Lower leg skin (tissue), 3 donors: ENCODE measurements around the gene MAPT.

Experiments
- POLR2A ChIP-seq, 2 donors: fragments of 450-650 bp; IDR thresholded peaks; one replicate each; pipeline ENCODE4 v1.6.1; 2016 to 2017; ENCODE audit warnings: antibody characterized with exemption in 2 of 2, mild to moderate bottlenecking in 1 of 2, moderate library complexity in 1 of 2
- TF ChIP-seq, protein P1 (sequence below), 3 donors: fragments of 450-650 bp; IDR thresholded peaks; one replicate each; pipeline ENCODE4 v1.5.1; 2016; ENCODE audit warnings: antibody characterized with exemption in 3 of 3, mild to moderate bottlenecking in 3 of 3, moderate library complexity in 2 of 3

DNA sequence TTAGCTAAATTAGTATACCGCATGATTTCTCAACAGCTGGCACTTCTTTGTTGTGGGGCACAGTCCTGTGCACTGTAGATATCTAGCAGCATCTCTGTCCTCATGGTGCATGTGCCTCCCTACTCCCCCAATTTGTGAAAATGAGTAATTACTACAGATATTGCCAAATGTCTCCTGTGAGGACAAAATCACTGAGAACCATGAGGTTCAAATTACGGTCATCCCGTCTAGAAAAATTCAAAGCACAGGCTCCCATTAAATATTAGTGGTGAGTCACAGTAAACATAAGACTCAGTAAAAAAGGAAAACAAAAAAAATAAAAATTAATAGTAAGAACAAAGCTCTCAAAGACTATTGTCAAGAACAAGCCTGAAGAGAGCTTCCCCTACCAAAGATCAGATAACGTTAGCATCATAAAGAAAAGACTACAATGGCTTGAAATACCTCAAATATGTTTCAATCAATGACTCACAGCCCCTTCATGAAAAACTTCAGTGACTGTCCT, 162.5 kb downstream of the MAPT start:
- TF ChIP-seq, protein P1, sequence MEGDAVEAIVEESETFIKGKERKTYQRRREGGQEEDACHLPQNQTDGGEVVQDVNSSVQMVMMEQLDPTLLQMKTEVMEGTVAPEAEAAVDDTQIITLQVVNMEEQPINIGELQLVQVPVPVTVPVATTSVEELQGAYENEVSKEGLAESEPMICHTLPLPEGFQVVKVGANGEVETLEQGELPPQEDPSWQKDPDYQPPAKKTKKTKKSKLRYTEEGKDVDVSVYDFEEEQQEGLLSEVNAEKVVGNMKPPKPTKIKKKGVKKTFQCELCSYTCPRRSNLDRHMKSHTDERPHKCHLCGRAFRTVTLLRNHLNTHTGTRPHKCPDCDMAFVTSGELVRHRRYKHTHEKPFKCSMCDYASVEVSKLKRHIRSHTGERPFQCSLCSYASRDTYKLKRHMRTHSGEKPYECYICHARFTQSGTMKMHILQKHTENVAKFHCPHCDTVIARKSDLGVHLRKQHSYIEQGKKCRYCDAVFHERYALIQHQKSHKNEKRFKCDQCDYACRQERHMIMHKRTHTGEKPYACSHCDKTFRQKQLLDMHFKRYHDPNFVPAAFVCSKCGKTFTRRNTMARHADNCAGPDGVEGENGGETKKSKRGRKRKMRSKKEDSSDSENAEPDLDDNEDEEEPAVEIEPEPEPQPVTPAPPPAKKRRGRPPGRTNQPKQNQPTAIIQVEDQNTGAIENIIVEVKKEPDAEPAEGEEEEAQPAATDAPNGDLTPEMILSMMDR (IDR thresholded peaks at IDR 0.05): no peak
- TF ChIP-seq POLR2A (IDR thresholded peaks at IDR 0.05): no peak
